Right lobe of liver (tissue), 6 donors: ENCODE measurements around the gene EPHA1. TPM values are rescaled to one million over a fixed set of nuclear protein-coding genes. Genes with fewer than 3 reads are reported as not detected.

Source experiments
- ATAC-seq, 4 donors: fragments of 200-7000 bp; cut with Tn5 transposase; one replicate each; pipeline ENCODE4 v1.9.1; 2020; ENCODE audit warnings: mild to moderate bottlenecking in 4 of 4, moderate library complexity in 4 of 4
- DNase-seq, 3 donors: peaks; one replicate each; pipeline ENCODE4 v3.0.0-alpha.2; 2020
- H3K27ac ChIP-seq, 3 donors: fragments of 200-600 bp; one replicate each; pipeline ENCODE4 v1.8.0; 2022
- H3K27me3 ChIP-seq, 2 donors: fragments of 200-600 bp; one replicate each; pipeline ENCODE4 v1.8.0; 2022
- H3K36me3 ChIP-seq, 4 donors: fragments of 200-600 bp; sonication (generic) in 1 of 4; one replicate each; pipeline versions ENCODE4 v1.5.1 to v1.8.0; 2017 to 2022; ENCODE audit warnings: control low read depth in 1 of 4
- H3K4me1 ChIP-seq, 4 donors: fragments of 200-600 bp; sonication (generic) in 1 of 4; one replicate each; pipeline versions ENCODE4 v1.5.1 to v1.8.0; 2017 to 2022; ENCODE audit warnings: control low read depth in 1 of 4
- H3K4me3 ChIP-seq, 3 donors: fragments of 200-600 bp; one replicate each; pipeline ENCODE4 v1.8.0; 2022
- H3K9me3 ChIP-seq, 4 donors: fragments of 200-600 bp; sonication (generic) in 1 of 4; one replicate each; pipeline versions ENCODE4 v1.5.1 to v1.8.0; 2017 to 2022; ENCODE audit warnings: control low read depth in 1 of 4
- POLR2A ChIP-seq: fragments of 450-650 bp; IDR thresholded peaks from one replicate; pipeline ENCODE4 v1.6.1; 2017; ENCODE audit warnings: antibody characterized with exemption, mild to moderate bottlenecking
- WGBS: methylation state at CpG from one replicate; pipeline ENCODE4 v1.1.6; 2018; ENCODE audit warnings: low coverage, low lambda C conversion rate; ENCODE audit not compliant: insufficient coverage; ENCODE audit errors: missing lambda C conversion rate; 5-methylcytosine and 5-hydroxymethylcytosine counted together
- intact Hi-C, 2 donors: fragments of 100-400 bp; cut with DNase I; formaldehyde crosslinking; loops; one replicate each; pipeline versions ENCODE4 v1.11.2 to v1.14.1; 2022
- total RNA-seq, 6 experiments: library from RNA; depleted of rRNA in 2 of 6; stranded (reverse); fragments of >200 nt in 2 of 6; fragmentation: NEBNext Ultra II Directional in 3 of 6; extraction: Animal tissue kit (Norgen Biotek cat#: 25700) in 3 of 6; gene quantifications; one replicate each; pipeline versions ENCODE4 v1.1.0 to v1.2.4, GENCODE V29; 2016 to 2023
- TF ChIP-seq, protein P1 (sequence below), 4 donors: fragments of 200-600 bp in 3 of 4; fragments of 450-650 bp in 1 of 4; IDR thresholded peaks; one replicate each; pipeline versions ENCODE4 v1.5.1 to v1.8.0; 2016 to 2022; ENCODE audit warnings: antibody characterized with exemption in 4 of 4, mild to moderate bottlenecking in 2 of 4
- donor health status: DM: no; HTN: yes; CAD: no.
- donor health status: DM: no; HTN: no; CAD: no.
- donor health status: DM: no; HTN: no; CAD: no.
- donor health status: DM: no; HTN: yes; CAD: no.
- donor health status: DM: no; HTN: yes; CAD: no.

The EPHA1 gene
- total RNA-seq, 6 experiments from 2014 or later = 12.6 to 41.3 (median 16.5) TPM

DNA sequence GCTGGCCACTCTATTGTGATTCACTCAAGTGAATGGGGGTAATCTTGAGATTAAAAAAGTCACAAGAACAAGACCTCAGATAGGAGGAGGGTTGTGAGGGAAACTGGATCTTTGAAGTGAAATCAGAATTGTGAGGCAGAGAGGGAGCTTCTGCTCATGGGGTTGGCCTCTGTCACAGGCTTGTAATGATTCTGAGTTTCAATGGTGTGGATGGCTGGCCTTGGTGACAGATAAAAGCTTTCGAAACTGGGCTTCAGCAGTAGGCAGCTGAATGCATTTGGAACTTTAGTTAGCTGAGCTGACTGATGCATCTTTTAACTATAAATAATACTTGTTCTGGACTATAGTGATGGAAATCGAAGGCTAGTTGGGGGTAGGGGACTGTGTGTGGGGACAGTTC is 46.8 kb upstream of the EPHA1 start:
- WGBS = 83% methylated on average over 2 of the region's 2 CpGs
- no peaks in the 10 kb centered on the region for H3K36me3 ChIP-seq
- no peaks in the 10 kb centered on the region for H3K9me3 ChIP-seq
- no peak for ATAC-seq
- DNase-seq = no peak
- H3K27me3 ChIP-seq = no peaks in the 10 kb centered on the region
- H3K27ac ChIP-seq = no peak overlapping the region
- intact Hi-C loops = no loop called here
- no peaks in the 10 kb centered on the region for H3K4me1 ChIP-seq
- TF ChIP-seq, protein P1, sequence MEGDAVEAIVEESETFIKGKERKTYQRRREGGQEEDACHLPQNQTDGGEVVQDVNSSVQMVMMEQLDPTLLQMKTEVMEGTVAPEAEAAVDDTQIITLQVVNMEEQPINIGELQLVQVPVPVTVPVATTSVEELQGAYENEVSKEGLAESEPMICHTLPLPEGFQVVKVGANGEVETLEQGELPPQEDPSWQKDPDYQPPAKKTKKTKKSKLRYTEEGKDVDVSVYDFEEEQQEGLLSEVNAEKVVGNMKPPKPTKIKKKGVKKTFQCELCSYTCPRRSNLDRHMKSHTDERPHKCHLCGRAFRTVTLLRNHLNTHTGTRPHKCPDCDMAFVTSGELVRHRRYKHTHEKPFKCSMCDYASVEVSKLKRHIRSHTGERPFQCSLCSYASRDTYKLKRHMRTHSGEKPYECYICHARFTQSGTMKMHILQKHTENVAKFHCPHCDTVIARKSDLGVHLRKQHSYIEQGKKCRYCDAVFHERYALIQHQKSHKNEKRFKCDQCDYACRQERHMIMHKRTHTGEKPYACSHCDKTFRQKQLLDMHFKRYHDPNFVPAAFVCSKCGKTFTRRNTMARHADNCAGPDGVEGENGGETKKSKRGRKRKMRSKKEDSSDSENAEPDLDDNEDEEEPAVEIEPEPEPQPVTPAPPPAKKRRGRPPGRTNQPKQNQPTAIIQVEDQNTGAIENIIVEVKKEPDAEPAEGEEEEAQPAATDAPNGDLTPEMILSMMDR (IDR thresholded peaks at IDR 0.05) = no peak
- no peak for TF ChIP-seq POLR2A
- H3K4me3 ChIP-seq = no peak overlapping the region

DNA sequence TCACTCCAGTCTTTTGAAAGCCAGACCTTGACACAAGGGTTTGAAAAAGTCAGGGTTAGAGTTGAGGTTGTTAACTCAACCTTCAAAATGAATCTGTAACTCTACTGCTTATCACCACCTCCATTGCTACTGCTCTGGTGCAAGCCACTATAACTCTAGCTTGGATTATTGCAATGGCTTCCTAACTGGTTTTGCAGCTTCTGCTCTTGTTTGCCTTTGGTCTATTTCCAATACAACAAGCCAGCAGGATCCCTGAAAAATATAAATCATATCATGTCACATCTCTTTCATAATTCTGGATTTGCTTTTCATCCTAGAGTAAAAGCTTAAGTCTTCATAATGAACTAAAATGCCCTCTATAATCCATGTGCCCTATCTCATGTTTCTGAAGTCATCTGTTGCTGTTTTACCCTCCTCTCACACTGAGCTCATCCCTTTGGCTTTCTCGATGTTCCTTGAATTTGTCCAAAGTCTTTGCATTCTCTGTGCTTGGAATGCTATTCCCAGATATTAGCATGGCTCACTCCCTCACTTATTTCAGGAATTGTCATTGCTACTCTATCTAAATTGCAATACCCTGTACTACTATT is 45.5 kb upstream of the EPHA1 start:
- Histone ChIP-seq H3K9me3 (no peaks in the 10 kb centered on the region), H3K36me3 (no peaks in the 10 kb centered on the region), H3K4me3 (no peak overlapping the region), H3K4me1 (no peaks in the 10 kb centered on the region), H3K27ac (no peak overlapping the region), H3K27me3 (no peaks in the 10 kb centered on the region)
- TF ChIP-seq, protein P1 (IDR thresholded peaks at IDR 0.05) = no peak
- no peak for TF ChIP-seq POLR2A
- 87% methylated on average over 1 of the region's 1 CpG for WGBS
- no peak for DNase-seq
- ATAC-seq = no peak
- intact Hi-C loops = no loop called here

DNA sequence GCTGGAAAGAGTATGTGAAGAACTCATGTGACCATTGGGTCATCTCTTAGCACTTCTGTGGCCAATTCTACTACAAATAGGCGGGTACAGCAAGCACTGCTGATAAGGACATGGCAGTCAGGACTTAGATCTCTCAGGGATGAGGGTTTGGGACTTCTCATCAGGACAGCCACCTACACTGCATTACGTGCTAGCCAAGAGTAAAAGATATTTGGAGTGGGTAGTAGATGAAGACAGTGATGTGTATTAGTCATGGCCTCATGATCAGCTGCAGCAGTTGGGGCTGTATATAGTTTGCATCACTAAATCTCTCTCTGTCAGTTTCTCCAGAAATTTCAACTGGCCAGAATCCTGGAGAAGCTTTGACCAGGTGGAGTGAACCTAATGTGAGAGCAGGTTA is 43.8 kb upstream of the EPHA1 start:
- intact Hi-C loops = no loop called here
- Histone ChIP-seq H3K27ac (no peak overlapping the region), H3K9me3 (no peaks in the 10 kb centered on the region), H3K4me3 (no peak overlapping the region), H3K4me1 (no peaks in the 10 kb centered on the region), H3K27me3 (no peaks in the 10 kb centered on the region), H3K36me3 (no peaks in the 10 kb centered on the region)
- DNase-seq = no peak
- 64% methylated on average over 2 of the region's 2 CpGs for WGBS
- peak in 1 of 4 donors; percentile 19 for ATAC-seq
- no peak for TF ChIP-seq POLR2A
- TF ChIP-seq, protein P1 (IDR thresholded peaks at IDR 0.05) = no peak

DNA sequence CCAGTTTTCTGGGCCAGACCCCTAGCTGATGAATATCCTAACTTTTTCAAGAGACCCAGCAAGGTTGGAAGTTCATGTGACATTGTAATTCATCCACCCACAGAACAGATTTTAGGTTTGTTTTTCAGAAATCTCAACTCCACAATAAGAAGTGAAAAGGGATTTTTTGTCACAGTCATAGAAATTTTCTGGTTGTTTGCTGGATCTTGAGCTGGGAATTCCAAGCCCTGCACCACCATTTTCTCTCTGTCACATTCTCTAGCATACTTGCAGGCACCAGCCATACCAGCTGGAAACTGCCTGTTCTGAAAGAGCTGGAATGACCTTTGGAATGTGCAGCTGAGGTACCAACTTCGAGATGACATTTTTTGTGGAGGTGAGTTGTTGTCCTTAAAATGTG is 43.1 kb upstream of the EPHA1 start:
- DNase-seq = no peak
- no peak overlapping the region for H3K4me3 ChIP-seq
- intact Hi-C loops = no loop called here
- no peaks in the 10 kb centered on the region for H3K4me1 ChIP-seq
- TF ChIP-seq, protein P1 (IDR thresholded peaks at IDR 0.05) = no peak
- TF ChIP-seq POLR2A = no peak
- no peaks in the 10 kb centered on the region for H3K36me3 ChIP-seq
- no peak for ATAC-seq
- no peaks in the 10 kb centered on the region for H3K27me3 ChIP-seq
- no peaks in the 10 kb centered on the region for H3K9me3 ChIP-seq
- no peak overlapping the region for H3K27ac ChIP-seq
- 50% methylated on average over 1 of the region's 1 CpG for WGBS

DNA sequence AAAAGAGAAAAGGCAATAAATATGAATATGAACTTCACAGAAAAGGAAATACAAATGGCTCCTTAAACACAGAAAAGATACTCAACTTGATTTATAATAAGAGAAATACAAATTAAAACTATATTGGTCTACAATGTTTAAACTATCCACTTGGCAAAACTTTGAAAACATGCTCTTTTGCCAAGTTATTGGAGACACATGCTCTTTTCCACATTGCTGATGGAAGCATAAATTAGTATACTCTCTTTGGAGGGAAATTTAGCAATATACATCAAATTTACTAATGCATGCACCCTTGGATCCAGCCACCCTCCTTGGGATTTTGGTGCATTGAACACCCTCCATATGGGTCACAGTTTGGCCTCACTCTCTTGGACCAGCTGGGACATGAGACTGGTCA is 42.5 kb upstream of the EPHA1 start:
- TF ChIP-seq, protein P1 (IDR thresholded peaks at IDR 0.05) = no peak
- no peak for TF ChIP-seq POLR2A
- no peaks in the 10 kb centered on the region for H3K27me3 ChIP-seq
- DNase-seq (no peak), ATAC-seq (no peak)
- no peak overlapping the region for H3K4me3 ChIP-seq
- intact Hi-C loops = no loop called here
- H3K36me3 ChIP-seq = no peaks in the 10 kb centered on the region
- no peak overlapping the region for H3K27ac ChIP-seq
- no peaks in the 10 kb centered on the region for H3K4me1 ChIP-seq
- no peaks in the 10 kb centered on the region for H3K9me3 ChIP-seq
